Peyer's patch (tissue), 4 donors: ENCODE results near the gene ZNF516. TPM values are rescaled to one million over a fixed set of nuclear protein-coding genes. Genes with fewer than 3 reads are reported as not detected.
A peak's percentile ranks its signal among the peaks of the same experiment; 100 is the strongest.

Experiments
- DNase-seq, 3 donors: peaks; one replicate each; pipeline ENCODE4 v3.0.0-alpha.2; 2017 to 2019
- H3K27ac ChIP-seq, 4 donors: fragments of 200-600 bp; sonication (generic); one replicate each; pipeline ENCODE4 v1.5.1; 2016 to 2019
- H3K27me3 ChIP-seq, 2 donors: fragments of 200-600 bp; sonication (generic); one replicate each; pipeline ENCODE4 v1.5.1; 2019
- H3K36me3 ChIP-seq, 3 donors: fragments of 200-600 bp; sonication (generic); one replicate each; pipeline ENCODE4 v1.5.1; 2016 to 2019
- H3K4me1 ChIP-seq, 4 donors: fragments of 200-600 bp; sonication (generic); one replicate each; pipeline ENCODE4 v1.5.1; 2016 to 2019
- H3K4me3 ChIP-seq, 4 donors: fragments of 200-600 bp; sonication (generic); 1 replicate in 3 of 4; 2 replicates in 1 of 4; pipeline ENCODE4 v1.5.1; 2016 to 2019; ENCODE audit warnings: mild to moderate bottlenecking in 1 of 4
- H3K9me3 ChIP-seq, 4 donors: fragments of 200-600 bp; sonication (generic); one replicate each; pipeline ENCODE4 v1.5.1; 2016 to 2019; ENCODE audit warnings: mild to moderate bottlenecking in 1 of 4
- POLR2A ChIP-seq, 2 donors: fragments of 450-650 bp; IDR thresholded peaks; one replicate each; pipeline ENCODE4 v1.5.1; 2017; ENCODE audit warnings: antibody characterized with exemption in 2 of 2, mild to moderate bottlenecking in 2 of 2, moderate library complexity in 2 of 2
- total RNA-seq, 4 donors: library from RNA; depleted of rRNA; stranded (reverse); fragments of >200 nt; gene quantifications; one replicate each; pipeline ENCODE4 v1.1.0, GENCODE V29; 2016
- TF ChIP-seq, protein P1 (sequence below), 6 experiments: fragments of 450-650 bp in 4 of 6; fragments of 200-600 bp in 2 of 6; sonication (generic) in 1 of 6; IDR thresholded peaks; one replicate each; pipeline ENCODE4 v1.5.1; 2017 to 2019; ENCODE audit warnings: antibody characterized with exemption in 6 of 6, mild to moderate bottlenecking in 3 of 6, moderate library complexity in 1 of 6

The ZNF516 gene
- total RNA-seq, 4 donors from 2014 or later: 19.8 to 39.6 (median 25.7) TPM

- DNase-seq: peak in 1 of 3 donors; percentile 40
- Histone ChIP-seq H3K27ac (no peak overlapping the region), H3K36me3 (peaks cover 0 to 22% (median 0%) of the 10 kb centered on the region in 3 donors), H3K4me3 (no peak overlapping the region), H3K4me1 (no peaks in the 10 kb centered on the region), H3K9me3 (no peaks in the 10 kb centered on the region), H3K27me3 (no peaks in the 10 kb centered on the region)
- TF ChIP-seq, protein P1, sequence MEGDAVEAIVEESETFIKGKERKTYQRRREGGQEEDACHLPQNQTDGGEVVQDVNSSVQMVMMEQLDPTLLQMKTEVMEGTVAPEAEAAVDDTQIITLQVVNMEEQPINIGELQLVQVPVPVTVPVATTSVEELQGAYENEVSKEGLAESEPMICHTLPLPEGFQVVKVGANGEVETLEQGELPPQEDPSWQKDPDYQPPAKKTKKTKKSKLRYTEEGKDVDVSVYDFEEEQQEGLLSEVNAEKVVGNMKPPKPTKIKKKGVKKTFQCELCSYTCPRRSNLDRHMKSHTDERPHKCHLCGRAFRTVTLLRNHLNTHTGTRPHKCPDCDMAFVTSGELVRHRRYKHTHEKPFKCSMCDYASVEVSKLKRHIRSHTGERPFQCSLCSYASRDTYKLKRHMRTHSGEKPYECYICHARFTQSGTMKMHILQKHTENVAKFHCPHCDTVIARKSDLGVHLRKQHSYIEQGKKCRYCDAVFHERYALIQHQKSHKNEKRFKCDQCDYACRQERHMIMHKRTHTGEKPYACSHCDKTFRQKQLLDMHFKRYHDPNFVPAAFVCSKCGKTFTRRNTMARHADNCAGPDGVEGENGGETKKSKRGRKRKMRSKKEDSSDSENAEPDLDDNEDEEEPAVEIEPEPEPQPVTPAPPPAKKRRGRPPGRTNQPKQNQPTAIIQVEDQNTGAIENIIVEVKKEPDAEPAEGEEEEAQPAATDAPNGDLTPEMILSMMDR (IDR thresholded peaks at IDR 0.05): no peak
- TF ChIP-seq POLR2A (IDR thresholded peaks at IDR 0.05): no peak
Observed at GRCh38 chr18:76379226-76380126, 115.6 kb downstream of the ZNF516 start.

GRCh38 chr18:76378526-76379215 is 116.4 kb downstream of the ZNF516 start:
- H3K4me1 ChIP-seq: no peaks in the 10 kb centered on the region
- peaks cover 0 to 22% (median 0%) of the 10 kb centered on the region in 3 donors for H3K36me3 ChIP-seq
- H3K9me3 ChIP-seq: no peaks in the 10 kb centered on the region
- H3K27ac ChIP-seq: no peak overlapping the region
- H3K4me3 ChIP-seq: no peak overlapping the region
- no peaks in the 10 kb centered on the region for H3K27me3 ChIP-seq
- no peak for TF ChIP-seq POLR2A (IDR thresholded peaks at IDR 0.05)
- TF ChIP-seq, protein P1 (IDR thresholded peaks at IDR 0.05): no peak
- peak in 1 of 3 donors; percentile 40 for DNase-seq

DNA sequence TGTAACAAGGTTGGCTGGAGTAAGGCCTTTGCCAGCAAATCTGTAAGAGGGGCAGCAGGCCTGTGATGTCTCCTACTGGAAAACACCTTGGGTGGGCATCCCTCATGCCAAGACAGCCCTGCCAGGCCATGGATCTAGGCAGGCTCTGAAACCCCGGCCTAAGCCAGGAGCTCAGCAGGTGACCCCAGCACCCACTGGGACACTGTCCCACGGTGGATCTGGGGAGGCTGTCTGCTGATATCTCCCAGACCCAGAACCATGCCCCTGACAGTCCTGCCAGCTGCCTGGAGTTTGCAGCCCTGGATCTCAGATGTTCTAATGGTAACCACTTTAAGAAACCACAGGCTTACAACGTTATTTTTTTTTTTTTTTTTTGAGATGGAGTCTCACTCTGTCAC is 117.7 kb downstream of the ZNF516 start:
- Histone ChIP-seq H3K4me1 (no peaks in the 10 kb centered on the region), H3K36me3 (peaks cover 0 to 22% (median 0%) of the 10 kb centered on the region in 3 donors), H3K4me3 (no peak overlapping the region), H3K9me3 (no peaks in the 10 kb centered on the region), H3K27ac (no peak overlapping the region), H3K27me3 (no peaks in the 10 kb centered on the region)
- TF ChIP-seq POLR2A (IDR thresholded peaks at IDR 0.05): no peak
- TF ChIP-seq, protein P1 (IDR thresholded peaks at IDR 0.05): no peak
- peak in 1 of 3 donors; percentile 38 for DNase-seq

DNA sequence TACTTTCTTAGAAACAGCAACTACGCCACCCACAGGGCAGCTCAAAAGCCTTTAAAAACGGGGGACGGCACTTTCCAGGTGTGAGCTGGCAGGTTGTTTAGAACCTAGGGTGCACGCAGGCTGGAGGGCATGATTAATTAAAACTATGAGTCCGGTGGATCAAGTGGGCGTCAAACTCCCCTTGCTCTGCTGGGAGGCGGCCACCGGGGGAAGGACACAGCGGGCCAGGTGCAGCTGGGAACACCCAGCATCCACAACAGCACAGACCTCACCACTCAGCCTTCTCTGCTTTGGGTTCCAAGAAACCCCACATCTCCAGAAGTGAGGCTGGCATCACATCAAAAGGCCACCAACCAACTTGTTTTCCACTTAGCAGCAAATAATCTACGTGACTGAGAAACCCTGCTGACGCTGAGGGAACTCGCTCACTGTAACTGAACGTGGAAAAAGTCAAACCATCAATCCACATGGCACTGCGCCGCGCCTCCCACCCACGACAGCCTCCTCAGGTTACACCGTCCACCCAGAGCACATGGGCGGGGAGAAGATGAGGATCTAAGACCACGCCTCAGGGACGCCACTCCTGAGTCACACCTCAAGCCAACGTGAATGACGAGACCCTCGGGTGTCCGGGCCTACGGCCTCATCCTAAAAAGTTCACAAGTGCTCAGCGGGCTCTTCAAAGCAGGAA is 118.2 kb downstream of the ZNF516 start:
- no peaks in the 10 kb centered on the region for H3K4me1 ChIP-seq

DNA sequence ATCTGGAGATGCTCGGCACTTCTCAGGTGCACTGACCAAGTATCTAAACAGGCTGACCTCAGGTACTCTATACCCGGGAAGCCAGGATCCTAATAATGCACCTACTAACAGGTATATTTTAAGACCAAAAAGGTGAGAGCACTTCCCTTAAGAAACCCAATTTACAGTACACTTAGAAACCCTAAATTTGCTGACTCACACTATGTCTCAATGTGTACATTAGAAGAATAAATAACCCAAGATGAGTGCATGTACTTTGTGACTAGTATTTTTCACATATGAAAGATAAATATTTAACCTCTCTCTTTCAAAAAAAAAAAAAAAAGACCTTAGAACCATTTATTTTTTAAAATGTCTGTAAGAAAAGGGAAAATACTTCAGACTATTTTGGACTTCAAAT is 118.8 kb downstream of the ZNF516 start:
- no peak for TF ChIP-seq POLR2A (IDR thresholded peaks at IDR 0.05)
- TF ChIP-seq, protein P1 (IDR thresholded peaks at IDR 0.05): no peak
- Histone ChIP-seq H3K9me3 (no peaks in the 10 kb centered on the region), H3K27ac (no peak overlapping the region), H3K27me3 (no peaks in the 10 kb centered on the region), H3K4me1 (no peaks in the 10 kb centered on the region), H3K36me3 (peaks cover 0 to 30% (median 0%) of the 10 kb centered on the region in 3 donors), H3K4me3 (no peak overlapping the region)
- no peak for DNase-seq

More for the DNA sequence above, 118.2 kb downstream of the ZNF516 start:
- TF ChIP-seq, protein P1 (IDR thresholded peaks at IDR 0.05): no peak
- no peak for TF ChIP-seq POLR2A (IDR thresholded peaks at IDR 0.05)
- Histone ChIP-seq H3K4me3 (no peak overlapping the region), H3K27ac (no peak overlapping the region), H3K9me3 (no peaks in the 10 kb centered on the region), H3K36me3 (peaks cover 0 to 26% (median 0%) of the 10 kb centered on the region in 3 donors), H3K27me3 (no peaks in the 10 kb centered on the region)
- peak in 1 of 3 donors; percentile 41 for DNase-seq
